NCI-H146 (cell line): ENCODE results near the gene SLC16A5.
A peak's percentile ranks its signal among the peaks of the same experiment; 100 is the strongest.

ENCODE experiments used
- DNase-seq: peaks from one replicate; lab custom pipeline; 2025; lab: John Stamatoyannopoulos, UW

SLC16A5 gene

DNA sequence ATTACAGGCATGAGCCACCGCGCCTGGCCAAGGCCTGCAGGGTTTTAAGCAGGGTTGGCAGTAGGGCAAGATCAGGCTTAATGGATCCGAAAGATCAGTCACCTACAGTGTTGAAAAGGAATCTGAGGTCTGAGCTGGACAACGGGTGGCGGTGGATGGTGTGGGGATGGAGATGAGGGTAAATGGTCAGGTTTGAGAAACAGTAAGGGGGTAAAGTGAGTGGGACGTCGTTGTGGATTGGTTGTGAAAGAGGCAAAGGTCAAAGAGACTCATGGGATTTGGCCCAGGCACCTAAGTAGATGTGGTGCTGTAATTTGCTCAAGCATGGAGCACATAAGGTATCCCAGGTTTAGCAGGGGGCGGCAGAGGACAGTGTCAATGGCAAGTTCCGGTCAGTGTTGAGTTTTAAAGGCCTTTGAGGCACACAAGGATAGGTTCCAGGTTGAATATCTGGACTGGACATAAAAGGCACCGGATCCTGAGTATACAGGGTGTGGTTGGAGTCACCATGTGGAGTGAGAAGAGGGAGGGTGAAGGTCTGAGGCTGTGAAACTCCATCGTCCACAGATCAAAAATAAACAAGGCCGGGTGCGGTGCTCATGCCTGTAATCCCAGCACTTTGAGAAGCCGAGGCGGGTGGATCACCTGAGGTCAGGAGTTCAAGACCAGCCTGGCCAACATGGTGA, 1.1 kb upstream of the SLC16A5 start:
- no peak for DNase-seq

DNA sequence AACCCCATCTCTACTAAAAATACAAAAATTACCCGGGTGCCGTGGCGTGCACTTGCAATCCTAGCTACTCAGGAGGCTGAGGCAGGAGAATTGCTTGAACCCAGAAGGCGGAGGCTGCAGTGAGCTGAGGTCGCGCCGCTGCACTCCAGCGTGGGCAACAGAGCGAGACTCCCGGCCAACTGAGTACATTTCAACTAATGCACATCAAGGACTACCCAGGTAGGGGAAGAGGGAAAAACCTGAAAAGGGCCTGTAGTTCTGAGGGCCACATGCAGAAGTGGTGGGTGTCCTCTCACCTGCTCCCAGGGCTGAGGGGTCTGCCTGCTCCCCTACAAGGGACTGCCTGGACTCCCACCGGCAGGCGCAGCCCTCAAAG, 584 bp upstream of the SLC16A5 start:
- no peak for DNase-seq

- no peak for DNase-seq
Measured at GRCh38 chr17:75088465-75089417, 987 bp downstream of the SLC16A5 start.

- no peak for DNase-seq
Measured at GRCh38 chr17:75090871-75091854, 3.4 kb downstream of the SLC16A5 start.

DNA sequence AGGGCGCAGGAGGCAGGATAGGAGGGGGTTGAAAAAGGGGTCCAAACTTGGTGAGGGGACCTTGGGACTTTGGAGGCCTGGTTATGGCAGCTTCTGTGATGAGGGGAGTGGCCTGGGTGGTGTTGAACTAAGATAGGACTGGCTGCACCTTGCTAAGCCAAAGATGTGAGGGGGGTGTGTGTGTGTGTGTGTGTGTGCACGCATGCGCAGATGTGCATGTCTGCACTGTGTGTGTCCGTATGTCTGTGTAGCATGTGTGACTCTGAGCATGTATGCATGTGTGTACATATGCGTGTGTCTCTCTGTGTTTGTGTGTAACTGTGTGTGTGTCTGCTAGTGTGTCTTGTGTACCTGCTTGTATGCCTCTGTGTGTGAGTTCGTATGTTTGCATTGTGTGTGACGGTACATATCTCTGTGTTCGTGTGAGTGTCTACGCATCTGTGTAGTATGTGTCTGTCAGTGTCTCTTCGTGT, 4.1 kb downstream of the SLC16A5 start:
- no peak for DNase-seq

- DNase-seq: no peak
Measured at GRCh38 chr17:75093548-75094158, 5.9 kb downstream of the SLC16A5 start.

DNA sequence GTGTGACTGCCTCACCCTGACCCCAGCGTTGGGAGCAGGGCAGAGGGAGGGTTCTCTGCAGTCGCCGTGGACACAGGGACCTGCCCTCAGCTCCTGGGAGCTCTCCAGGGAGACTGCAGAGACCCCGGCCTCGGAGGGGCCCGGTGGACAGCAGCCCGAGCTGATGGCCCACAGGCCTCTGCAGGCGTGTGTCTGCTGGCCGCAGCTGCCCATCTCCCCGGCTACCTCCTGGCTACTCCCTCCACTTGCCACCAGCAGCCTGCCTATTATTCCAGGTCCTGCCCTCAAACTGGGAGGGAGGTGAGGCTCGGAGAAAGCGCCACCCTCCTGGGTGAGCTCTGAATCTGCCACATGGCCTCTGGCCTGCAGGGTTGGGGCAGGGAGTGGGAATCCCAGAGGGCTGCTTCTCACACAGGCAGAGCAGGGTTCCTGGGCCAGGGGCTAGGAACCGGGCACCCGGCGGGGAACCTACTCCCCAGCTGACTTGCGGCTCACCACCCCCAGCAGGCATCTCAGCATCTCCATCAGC, 7.2 kb downstream of the SLC16A5 start:
- no peak for DNase-seq

GRCh38 chr17:75096082-75096625, 8.4 kb downstream of the SLC16A5 start:
- no peak for DNase-seq

GRCh38 chr17:75097865-75098264, 10.1 kb downstream of the SLC16A5 start:
- DNase-seq: no peak

GRCh38 chr17:75098861-75099260, 11.1 kb downstream of the SLC16A5 start:
- no peak for DNase-seq

- no peak for DNase-seq
Measured at GRCh38 chr17:75099881-75100595, 12.3 kb downstream of the SLC16A5 start.

DNA sequence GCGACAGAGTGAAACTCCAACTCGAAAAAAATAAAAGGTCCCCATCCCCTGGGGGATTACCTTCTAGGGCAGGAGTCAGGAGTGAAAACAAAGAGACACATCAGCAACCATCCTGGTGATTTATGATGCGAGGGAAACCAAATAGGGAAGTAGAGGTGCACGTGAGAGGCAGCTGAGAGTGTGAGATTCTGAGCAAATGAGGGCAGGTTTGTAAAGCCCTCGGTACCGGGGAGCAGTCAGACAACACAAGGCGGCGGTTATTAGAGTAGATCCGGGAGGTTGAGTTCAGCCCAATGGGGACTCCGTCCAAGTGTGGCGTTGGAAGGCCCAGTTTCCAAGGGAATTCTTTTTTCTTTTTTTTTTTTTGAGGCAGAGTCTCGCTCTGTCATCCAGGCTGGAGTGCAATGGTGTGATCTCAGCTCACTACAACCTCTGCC, 14.6 kb downstream of the SLC16A5 start:
- peak; percentile 18 for DNase-seq

DNA sequence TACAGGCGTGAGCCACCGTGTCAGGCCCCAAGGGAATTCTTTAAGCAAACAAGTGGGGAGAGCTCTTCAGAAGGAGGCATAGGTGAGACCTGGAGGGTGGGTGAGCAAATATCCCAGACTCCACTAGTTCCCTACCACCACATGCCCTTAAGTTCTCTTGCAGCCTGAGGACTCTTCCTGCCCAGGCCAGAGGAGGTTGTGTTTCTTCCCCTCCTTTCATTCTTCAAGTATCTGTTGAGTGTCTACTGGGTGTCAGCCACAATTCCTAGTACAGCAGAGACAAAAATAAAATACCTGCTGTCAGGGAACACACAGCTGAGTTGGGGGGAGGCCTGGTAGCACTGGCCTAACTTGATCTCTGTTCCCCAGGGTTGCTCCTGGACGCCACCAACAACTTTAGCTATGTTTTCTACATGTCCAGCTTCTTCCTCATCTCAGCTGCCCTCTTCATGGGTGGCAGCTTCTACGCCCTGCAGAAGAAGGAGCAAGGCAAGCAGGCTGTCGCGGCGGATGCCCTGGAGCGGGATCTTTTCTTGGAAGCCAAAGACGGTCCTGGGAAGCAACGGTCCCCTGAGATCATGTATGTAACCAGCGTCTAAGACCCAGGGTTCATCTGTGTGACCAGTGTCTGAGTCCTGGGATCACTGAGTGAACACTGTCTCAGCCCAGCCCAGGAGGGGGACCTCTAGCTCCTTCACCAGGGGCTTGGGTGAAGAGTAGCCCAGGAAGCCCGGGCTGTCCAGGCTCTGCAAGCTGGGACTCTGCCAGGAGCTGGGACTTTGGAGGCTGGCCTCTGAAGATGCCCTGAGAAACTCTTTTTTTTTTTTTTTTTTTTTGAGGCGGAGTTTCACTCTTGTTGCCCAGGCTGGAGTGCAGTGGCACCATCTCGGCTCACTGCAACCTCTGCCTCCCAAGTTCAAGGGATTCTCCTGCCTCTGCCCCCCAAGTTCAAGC, 16.1 kb downstream of the SLC16A5 start:
- no peak for DNase-seq

DNA sequence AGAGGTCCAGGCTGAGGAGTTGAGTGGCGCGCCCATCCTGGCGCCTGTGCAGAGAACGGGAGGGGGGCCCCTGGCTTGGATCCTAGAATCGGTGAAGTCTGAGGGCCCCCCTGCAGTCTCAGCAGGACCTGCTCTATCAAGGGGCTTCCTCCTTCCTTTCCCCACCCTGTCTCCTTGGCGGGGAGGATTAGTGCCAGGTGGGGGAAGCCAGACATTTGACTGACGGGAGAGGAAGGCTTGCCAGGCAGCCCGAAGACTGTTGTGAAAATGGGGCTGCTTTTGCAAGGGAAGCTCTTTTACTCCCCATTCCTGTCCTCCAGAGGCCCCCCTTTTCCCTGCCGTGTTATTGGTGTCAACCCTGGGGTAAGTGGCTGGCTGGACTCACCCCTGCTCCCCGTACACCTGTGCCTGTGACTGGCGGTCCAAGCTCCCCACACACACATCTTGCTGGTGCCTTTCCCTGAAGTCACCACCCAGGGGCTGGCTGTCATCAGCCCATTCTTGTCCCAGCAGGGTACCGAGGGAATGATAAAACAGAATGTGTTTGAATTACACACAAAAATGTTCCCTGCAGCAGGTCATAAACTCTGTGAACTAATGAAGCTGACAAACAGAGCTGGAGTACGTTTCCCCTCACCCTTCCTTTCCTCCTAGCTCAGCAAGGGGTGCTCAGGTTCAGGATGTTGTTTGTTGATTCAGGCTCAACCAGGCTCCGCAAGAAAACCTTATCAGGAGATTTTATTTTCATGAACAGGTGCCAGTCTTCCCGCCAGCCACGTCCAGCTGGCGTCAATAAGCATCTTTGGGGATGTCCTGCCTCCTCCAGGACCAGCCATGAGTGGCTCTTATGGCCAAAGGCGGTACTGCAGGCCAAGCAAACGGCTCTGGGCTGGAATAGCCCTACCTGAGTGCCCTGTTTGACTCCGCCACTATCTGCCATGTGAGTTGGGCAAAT, 17.6 kb downstream of the SLC16A5 start:
- DNase-seq: peak; percentile 94

GRCh38 chr17:75108193-75108592, 20.4 kb downstream of the SLC16A5 start:
- no peak for DNase-seq

- DNase-seq: no peak
Measured at GRCh38 chr17:75109046-75109406, 21.3 kb downstream of the SLC16A5 start.

DNA sequence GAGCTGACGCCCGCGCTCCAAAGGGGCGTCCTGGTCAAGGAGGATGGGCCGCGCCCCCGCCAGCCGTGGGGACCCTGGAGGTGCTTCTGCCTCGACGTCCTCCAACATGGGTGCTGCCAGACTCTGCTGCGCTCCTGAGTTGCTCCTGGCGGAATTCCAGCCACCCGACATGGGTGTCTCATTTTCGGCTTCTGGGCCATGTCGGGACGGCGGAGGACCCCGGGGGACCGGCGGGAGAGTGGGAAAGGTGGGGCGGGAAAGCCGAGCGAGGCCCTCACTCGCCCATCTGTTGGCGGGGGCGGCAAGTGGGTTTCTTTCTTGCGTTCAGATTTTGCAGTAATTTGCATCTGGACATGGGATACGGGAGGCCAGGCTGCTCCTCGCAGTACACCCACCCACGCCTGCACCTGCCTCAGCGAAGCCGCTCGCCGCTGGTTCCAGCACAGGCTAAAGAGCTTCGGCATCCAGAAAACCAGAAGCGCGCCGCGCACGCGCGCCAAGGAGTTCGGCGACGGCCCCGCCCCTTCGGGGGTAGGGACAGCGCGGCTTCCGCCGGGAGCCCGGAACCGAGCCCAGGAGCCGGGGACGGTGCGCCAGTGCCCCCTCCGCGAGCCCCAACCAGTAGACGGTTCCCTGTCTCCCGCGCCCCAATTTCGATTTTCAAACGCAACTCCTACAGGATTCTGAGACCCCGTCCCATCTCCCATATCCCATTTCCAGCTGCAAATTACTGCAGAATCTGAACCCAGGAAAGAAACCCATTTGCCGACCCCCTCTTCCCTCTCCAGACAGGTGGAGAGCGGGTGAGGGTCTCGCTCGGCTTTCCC, 21.9 kb downstream of the SLC16A5 start, which contains the start of gene ARMC7:
ARMC7 (plus strand) TSS at position 563 of the 827 bp plus-strand sequence. CDS start 320 bp downstream, outside the sequence.
- peak; percentile 88 for DNase-seq
